GM18861 (cell line): ENCODE results near the gene SH3RF3.

ENCODE experiments used
- ATAC-seq: cut with Tn5 transposase; IDR thresholded peaks from one replicate; pipeline ENCODE4 v1.9.1; 2021; ENCODE audit not compliant: unreplicated experiment

SH3RF3 gene

GRCh38 chr2:109176928-109177327 is 47.9 kb downstream of the SH3RF3 start:
- ATAC-seq = no peak

- ATAC-seq = no peak
These were observed 48.6 kb downstream of the SH3RF3 start for GRCh38 chr2:109177635-109178034.

- no peak for ATAC-seq
These were observed 50.0 kb downstream of the SH3RF3 start for GRCh38 chr2:109178968-109179367.

- no peak for ATAC-seq
These were observed 51.8 kb downstream of the SH3RF3 start for GRCh38 chr2:109180786-109181185.

- ATAC-seq = no peak
These were observed 53.4 kb downstream of the SH3RF3 start for GRCh38 chr2:109182426-109182825.

- no peak for ATAC-seq
These were observed 54.9 kb downstream of the SH3RF3 start for GRCh38 chr2:109183871-109184270.

- ATAC-seq = no peak
These were observed 55.4 kb downstream of the SH3RF3 start for GRCh38 chr2:109184368-109184767.

GRCh38 chr2:109185338-109185737 is 56.3 kb downstream of the SH3RF3 start:
- ATAC-seq = no peak

GRCh38 chr2:109185821-109186570 is 57.0 kb downstream of the SH3RF3 start:
- no peak for ATAC-seq

GRCh38 chr2:109186656-109187250 is 57.7 kb downstream of the SH3RF3 start:
- no peak for ATAC-seq

GRCh38 chr2:109187711-109188495 is 58.9 kb downstream of the SH3RF3 start:
- no peak for ATAC-seq

- ATAC-seq = no peak
These were observed 59.5 kb downstream of the SH3RF3 start for GRCh38 chr2:109188496-109188890.

- ATAC-seq = no peak
These were observed 59.9 kb downstream of the SH3RF3 start for GRCh38 chr2:109188898-109189297.

GRCh38 chr2:109189751-109190150 is 60.7 kb downstream of the SH3RF3 start:
- no peak for ATAC-seq

GRCh38 chr2:109193807-109194619 is 65.0 kb downstream of the SH3RF3 start:
- peak; percentile 40 for ATAC-seq

GRCh38 chr2:109194620-109194937 is 65.6 kb downstream of the SH3RF3 start:
- no peak for ATAC-seq

- no peak for ATAC-seq
These were observed 66.4 kb downstream of the SH3RF3 start for GRCh38 chr2:109195193-109196045.

GRCh38 chr2:109196081-109196875 is 67.3 kb downstream of the SH3RF3 start:
- ATAC-seq = no peak
